Stimulated activated CD4-positive, alpha-beta T cell treated with anti-CD3 and anti-CD28 coated beads, Interleukin-15, amount 100 ng/mL, for 24 hours (primary cell): ENCODE measurements around the gene TMCO6.
A peak's percentile ranks its signal among the peaks of the same experiment; 100 is the strongest.
"Not testable (repeated sequence)": the region's sequence is repeated elsewhere in the genome, so short reads cannot be mapped to it uniquely, and the experiment has no call there.

Experiments used
- DNase-seq: peaks from one replicate; pipeline ENCODE4 v3.0.0-alpha.2; 2020

TMCO6 gene

GRCh38 chr5:140631036-140631417, 8.2 kb upstream of the TMCO6 start:
- DNase-seq, result no peak

- peak; percentile 49 for DNase-seq
Measured at GRCh38 chr5:140631831-140632365, 7.4 kb upstream of the TMCO6 start.

GRCh38 chr5:140632366-140633020, 6.8 kb upstream of the TMCO6 start:
- DNase-seq, result peak; percentile 71

- DNase-seq, result peak; percentile 23
Measured at GRCh38 chr5:140633021-140633471, 6.2 kb upstream of the TMCO6 start, which contains the start of gene CD14. Gene CD14 (minus strand): TSS chr5:140633175. CDS start chr5:140633071, 104 bp downstream.

- no peak for DNase-seq
Measured at GRCh38 chr5:140633501-140633900, 5.8 kb upstream of the TMCO6 start.

GRCh38 chr5:140634103-140634502, 5.1 kb upstream of the TMCO6 start:
- DNase-seq, result no peak

- DNase-seq, result no peak
Measured at GRCh38 chr5:140635291-140636257, 3.7 kb upstream of the TMCO6 start.

- DNase-seq, result no peak
Measured at GRCh38 chr5:140637371-140638100, 1.7 kb upstream of the TMCO6 start.

- not testable (repeated sequence) for DNase-seq
Measured at GRCh38 chr5:140638898-140639147, 428 bp upstream of the TMCO6 start.

GRCh38 chr5:140641716-140642115, 2.5 kb downstream of the TMCO6 start:
- DNase-seq, result no peak

GRCh38 chr5:140642718-140643117, 3.5 kb downstream of the TMCO6 start:
- no peak for DNase-seq

- no peak for DNase-seq
Measured at GRCh38 chr5:140647042-140647419, 7.8 kb downstream of the TMCO6 start.

- DNase-seq, result no peak
Measured at GRCh38 chr5:140658870-140659269, 19.6 kb downstream of the TMCO6 start.

GRCh38 chr5:140660371-140660770, 21.1 kb downstream of the TMCO6 start:
- not testable (repeated sequence) for DNase-seq

- no peak for DNase-seq
Measured at GRCh38 chr5:140664030-140664358, 24.7 kb downstream of the TMCO6 start.

GRCh38 chr5:140664359-140665119, 25.3 kb downstream of the TMCO6 start, which contains the start of gene WDR55:
Gene WDR55 (plus strand): TSS chr5:140664904. CDS start chr5:140664913, 9 bp downstream.
- DNase-seq, result peak; percentile 98

- DNase-seq, result not testable (repeated sequence)
Measured at GRCh38 chr5:140671035-140671434, 31.8 kb downstream of the TMCO6 start.

- no peak for DNase-seq
Measured at GRCh38 chr5:140671472-140672125, 32.3 kb downstream of the TMCO6 start.

- DNase-seq, result peak; percentile 40
Measured at GRCh38 chr5:140672455-140673186, 33.4 kb downstream of the TMCO6 start.

- DNase-seq, result peak; percentile 10
Measured at GRCh38 chr5:140673187-140673976, 34.1 kb downstream of the TMCO6 start, which contains the start of gene DND1. Gene DND1 (minus strand): TSS chr5:140673576. CDS start chr5:140673542, 34 bp downstream.
